Left cardiac atrium (tissue), 4 donors: ENCODE measurements around the gene LRRC73. TPM values are rescaled to one million over a fixed set of nuclear protein-coding genes. Genes with fewer than 3 reads are reported as not detected.
"Not testable (repeated sequence)": the region's sequence is repeated elsewhere in the genome, so short reads cannot be mapped to it uniquely, and the experiment has no call there.

ENCODE experiments used
- ATAC-seq, 2 donors: fragments of 200-7000 bp; cut with Tn5 transposase; one replicate each; pipeline ENCODE4 v1.9.1; 2020; ENCODE audit warnings: mild to moderate bottlenecking in 2 of 2, moderate library complexity in 2 of 2
- DNase-seq: peaks from one replicate; pipeline ENCODE4 v3.0.0-alpha.2; 2020
- intact Hi-C, 2 donors: fragments of 100-400 bp; cut with DNase I; formaldehyde crosslinking; loops; one replicate each; pipeline versions ENCODE4 v1.14.1 to v1.15.1; 2022 to 2023
- total RNA-seq, 2 donors: library from RNA; stranded (reverse); fragmentation: NEBNext Ultra II Directional; extraction: Animal tissue kit (Norgen Biotek cat#: 25700); gene quantifications; one replicate each; pipeline ENCODE4 v1.2.1, GENCODE V29; 2021
- donor health status: DM: no; HTN: yes; CAD: no.
- donor health status: DM: no; HTN: yes; CAD: no; lungs with severe emphysema.
- donor health status: DM: yes; HTN: yes; CAD: no.
- donor health status: Dilated cardiomyopathy.

The LRRC73 gene
- total RNA-seq, 2 donors from 2014 or later: 0.50 to 1.2 TPM

GRCh38 chr6:43515808-43516207 lies 5.7 kb upstream of the LRRC73 start:
- no peak for ATAC-seq
- no peak for DNase-seq
- intact Hi-C loops: no loop called here

DNA sequence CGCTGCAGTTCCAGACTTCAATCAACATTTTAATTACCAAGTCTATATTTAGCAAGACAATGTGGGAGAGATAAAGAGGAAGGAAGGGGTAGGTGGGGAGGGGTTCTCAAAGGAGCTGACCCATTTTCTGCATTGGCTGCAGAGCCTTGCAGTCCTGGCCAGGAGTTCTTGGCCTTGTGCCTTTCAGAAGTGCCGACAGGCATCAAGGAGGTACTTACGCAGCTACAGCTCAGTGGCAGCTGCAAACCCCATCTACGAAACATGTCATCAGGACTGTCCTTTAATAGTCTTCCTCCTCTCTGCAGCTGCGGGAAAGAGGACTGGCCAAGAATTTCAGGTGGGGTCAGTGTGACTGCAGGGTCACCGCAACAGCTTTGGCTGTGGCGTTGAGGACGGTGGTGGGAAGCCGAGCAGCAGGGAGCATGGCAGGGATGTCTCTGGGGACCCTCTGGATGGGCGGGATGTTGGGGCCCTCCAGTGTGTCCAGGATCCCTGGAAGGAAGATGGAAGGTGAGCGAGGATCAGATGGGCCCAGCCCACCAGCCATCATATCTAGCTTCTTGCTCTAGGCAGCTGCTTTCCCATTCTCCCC lies 1.8 kb upstream of the LRRC73 start:
- ATAC-seq (peak in 1 of 2 donors; percentile 8), DNase-seq (no peak)
- intact Hi-C loops: no loop called here

- ATAC-seq (peak in 1 of 2 donors; percentile 2), DNase-seq (no peak)
- intact Hi-C loops: no loop called here
These were observed 649 bp upstream of the LRRC73 start for GRCh38 chr6:43510827-43511163.

GRCh38 chr6:43509142-43509983 lies 783 bp downstream of the LRRC73 start:
- intact Hi-C loops: loop anchor here (5.0 kb wide), 2 partner anchors 57 to 122 kb away; no protein-coding TSS in a partner anchor
- ATAC-seq (peak in 1 of 2 donors; percentile 7), DNase-seq (no peak)

DNA sequence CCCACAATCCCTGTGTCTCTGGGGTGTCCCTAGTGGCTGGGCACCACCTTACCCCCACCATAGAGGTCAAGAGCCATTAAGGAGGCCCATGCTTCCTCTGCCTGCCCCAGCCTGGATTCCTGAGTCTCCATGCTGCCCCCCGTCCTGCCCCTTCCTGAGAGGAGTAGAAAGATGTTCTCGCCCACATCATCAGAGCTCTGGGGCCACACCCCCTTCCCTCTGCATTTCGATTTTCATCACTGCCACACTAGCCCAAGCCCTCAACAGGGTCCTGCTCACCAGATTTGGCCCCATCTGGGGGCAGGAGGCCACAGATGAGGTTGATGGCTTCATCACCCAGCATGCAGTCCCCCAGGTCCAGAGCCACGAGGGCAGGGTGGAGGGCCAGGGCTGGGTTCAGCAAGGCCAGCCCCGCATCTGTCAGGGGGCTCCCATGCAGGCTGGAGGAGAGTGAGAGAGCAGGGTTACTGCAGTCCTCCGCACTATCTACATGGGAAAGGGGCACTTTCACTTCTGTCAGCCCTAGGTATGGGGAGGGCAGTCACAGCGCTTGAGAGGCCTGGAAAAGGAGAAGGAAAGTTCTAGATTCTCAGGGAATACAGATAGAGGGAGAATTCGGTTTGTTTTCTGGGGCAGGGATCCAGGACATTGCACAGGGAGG lies 1.5 kb downstream of the LRRC73 start:
- DNase-seq (no peak), ATAC-seq (no peak)
- intact Hi-C loops: loop anchor here (5.0 kb wide), 2 partner anchors 56 to 121 kb away; no protein-coding TSS in a partner anchor

GRCh38 chr6:43506667-43507471 lies 3.3 kb downstream of the LRRC73 start:
- intact Hi-C loops: loop anchor here (2.0 to 5.0 kb wide), 3 partner anchors 52 to 120 kb away; partner anchors contain the start of gene DLK2 (in 1 of the 2)
- peak; percentile 76 for DNase-seq
- peak; percentile 35 to 42 for ATAC-seq

DNA sequence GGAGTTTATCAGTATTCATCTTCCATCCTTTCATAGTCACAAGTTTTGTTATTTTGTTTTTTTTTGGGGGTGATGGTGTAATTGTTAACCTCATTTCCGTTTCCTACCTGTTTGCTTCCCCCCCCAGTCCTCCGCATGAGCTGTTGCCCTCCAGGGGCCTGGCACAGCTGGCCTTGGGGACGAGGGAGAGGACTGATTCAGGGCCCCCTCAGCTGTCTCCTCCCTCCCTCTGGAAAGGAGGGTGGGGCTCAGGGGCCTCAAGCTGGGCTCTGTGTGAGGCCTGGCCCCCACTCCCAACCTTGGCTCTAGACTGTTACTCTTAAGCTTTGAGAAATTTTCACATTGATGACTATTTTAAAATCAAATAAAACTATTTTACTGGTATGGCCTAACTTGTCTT lies 4.0 kb downstream of the LRRC73 start:
- DNase-seq: no peak
- intact Hi-C loops: loop anchor here (2.0 to 5.0 kb wide), 3 partner anchors 51 to 119 kb away; partner anchors contain the start of gene DLK2 (in 1 of the 2)
- ATAC-seq: no peak

DNA sequence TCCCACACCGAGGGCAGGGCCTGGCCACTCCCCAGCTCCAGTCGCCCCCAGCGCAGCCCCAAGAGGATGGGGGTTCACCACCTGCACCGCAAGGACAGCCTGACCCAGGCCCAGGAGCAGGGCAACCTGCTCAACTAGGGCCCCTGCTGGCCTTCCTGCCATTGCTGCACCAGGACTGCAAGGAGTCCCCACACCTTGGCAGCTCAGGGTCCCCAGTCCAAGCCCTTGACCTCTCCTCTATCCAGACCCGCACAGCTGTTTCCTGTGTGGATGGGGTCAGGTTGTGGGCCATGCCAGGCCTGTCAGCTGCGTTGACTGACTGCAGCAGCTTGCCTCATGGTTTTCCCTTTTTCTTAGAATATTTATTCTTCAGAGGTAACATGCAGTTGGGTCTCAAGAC lies 4.4 kb downstream of the LRRC73 start:
- ATAC-seq: no peak
- intact Hi-C loops: loop anchor here (2.0 to 5.0 kb wide), 3 partner anchors 51 to 118 kb away; partner anchors contain the start of gene DLK2 (in 1 of the 2)
- DNase-seq: no peak

GRCh38 chr6:43504756-43505593 lies 5.2 kb downstream of the LRRC73 start:
- ATAC-seq (no peak), DNase-seq (no peak)
- intact Hi-C loops: loop anchor here (5.0 kb wide), 2 partner anchors 53 to 118 kb away; no protein-coding TSS in a partner anchor

- DNase-seq (no peak), ATAC-seq (no peak)
- intact Hi-C loops: no loop called here
These were observed 6.7 kb downstream of the LRRC73 start for GRCh38 chr6:43503443-43503842.

DNA sequence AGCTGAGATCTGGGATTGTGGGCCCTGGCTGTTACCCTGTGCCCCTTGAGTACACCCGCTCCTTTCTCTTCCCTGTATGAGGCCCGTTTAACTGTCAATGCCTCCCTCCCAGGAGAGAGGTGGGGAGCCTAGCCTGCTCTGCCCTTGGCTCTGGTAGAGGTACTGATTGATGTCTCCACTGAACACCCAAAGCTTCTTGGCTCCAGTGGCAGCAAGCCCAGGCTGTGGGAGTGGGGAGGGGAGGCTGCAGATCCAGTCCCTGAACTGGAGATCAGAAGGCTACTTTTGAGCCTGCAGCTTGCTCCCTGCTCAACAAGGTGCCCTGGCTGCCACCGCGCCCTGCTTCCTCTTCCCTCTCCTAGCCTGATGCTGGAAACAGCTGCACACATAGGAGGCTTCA lies 7.5 kb downstream of the LRRC73 start:
- intact Hi-C loops: no loop called here
- no peak for ATAC-seq
- no peak for DNase-seq

GRCh38 chr6:43500921-43501320 lies 9.2 kb downstream of the LRRC73 start:
- DNase-seq (no peak), ATAC-seq (no peak)
- intact Hi-C loops: no loop called here

DNA sequence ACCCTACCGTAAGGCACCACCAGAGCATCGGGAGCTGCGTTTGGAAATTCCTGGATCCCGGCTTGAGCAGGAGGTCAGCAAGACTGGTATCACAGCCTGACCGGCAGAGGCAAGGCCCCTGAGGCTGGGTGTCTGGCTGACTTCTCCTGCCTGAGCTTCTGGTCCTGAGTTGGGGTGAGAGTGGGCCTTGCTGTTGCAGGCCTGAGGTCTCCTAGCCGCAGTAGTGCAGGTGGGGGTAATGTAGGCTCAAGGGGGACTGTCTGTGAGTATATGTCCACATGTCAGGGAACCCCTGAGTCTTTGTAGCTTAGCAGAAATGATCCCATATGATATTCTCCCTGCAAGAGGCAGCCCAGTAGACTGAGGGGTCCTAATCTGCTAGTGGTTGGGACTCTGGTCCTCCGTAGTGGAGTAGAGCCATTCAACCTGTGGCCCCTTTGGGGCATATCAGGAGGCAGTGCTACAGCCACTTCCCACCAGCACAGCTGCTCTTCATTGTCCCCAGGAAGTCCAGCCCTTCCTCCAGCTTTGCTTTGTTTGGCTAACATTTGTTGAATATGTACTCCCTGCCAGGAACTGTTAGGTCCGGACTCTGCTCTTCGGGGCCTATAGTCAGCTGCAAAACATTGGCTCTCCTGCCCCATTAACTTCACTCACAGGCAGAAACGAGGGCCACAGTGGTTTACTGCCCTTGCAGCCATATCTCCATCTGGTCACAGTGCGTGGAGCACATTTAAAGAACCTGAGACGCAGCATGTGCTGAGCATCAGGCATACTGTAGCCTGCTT lies 10.9 kb downstream of the LRRC73 start:
- ATAC-seq: peak; percentile 31 to 67
- peak; percentile 44 for DNase-seq
- intact Hi-C loops: loop anchor here in 1 of 2 donors (10.0 kb wide), 1 partner anchor 234 kb away; no protein-coding TSS in a partner anchor

GRCh38 chr6:43498291-43498690 lies 11.9 kb downstream of the LRRC73 start:
- not testable (repeated sequence) for ATAC-seq, DNase-seq
- intact Hi-C loops: loop anchor here in 1 of 2 donors (10.0 kb wide), 1 partner anchor 233 kb away; no protein-coding TSS in a partner anchor

DNA sequence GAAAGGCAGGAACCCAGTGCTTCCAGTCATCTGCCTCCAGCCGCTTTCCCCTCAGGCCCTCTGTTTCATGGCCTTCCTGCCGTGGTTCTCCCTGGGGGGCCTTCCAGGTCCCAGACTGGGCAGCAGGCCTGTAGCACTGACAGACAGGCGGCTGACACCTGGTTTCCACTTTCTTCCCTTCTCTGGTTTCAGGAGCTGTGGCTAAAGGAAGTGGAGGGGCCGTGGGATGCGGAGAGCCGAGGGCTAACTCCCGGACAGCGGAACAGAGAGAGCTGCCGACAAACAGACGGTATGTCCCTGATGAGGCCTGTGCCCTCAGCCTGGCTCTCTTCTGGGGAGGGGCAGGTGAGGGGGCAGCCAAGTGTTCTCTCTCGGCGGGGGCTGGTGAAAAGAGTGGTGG lies 12.5 kb downstream of the LRRC73 start:
- no peak for ATAC-seq
- DNase-seq: no peak
- intact Hi-C loops: loop anchor here in 1 of 2 donors (10.0 kb wide), 1 partner anchor 233 kb away; no protein-coding TSS in a partner anchor

DNA sequence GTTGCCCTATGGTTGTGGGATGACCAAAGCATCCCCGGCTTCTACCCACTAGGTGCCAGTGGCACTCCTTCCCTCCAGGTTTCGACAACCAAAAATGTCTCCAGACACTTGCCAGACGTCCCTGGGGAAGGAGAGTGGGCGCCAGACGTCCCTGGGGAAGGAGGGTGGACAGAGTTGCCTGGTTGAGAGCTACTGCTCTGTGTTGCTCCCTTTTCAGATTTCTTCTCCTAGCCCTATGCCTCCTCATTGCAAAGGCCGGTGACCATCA lies 13.1 kb downstream of the LRRC73 start:
- intact Hi-C loops: loop anchor here in 1 of 2 donors (10.0 kb wide), 1 partner anchor 232 kb away; no protein-coding TSS in a partner anchor
- DNase-seq: no peak
- ATAC-seq: no peak
